Neutrophil (primary cell): ENCODE measurements around the gene DPF3.

Experiments
- H3K27ac ChIP-seq: fragments of 200-600 bp; sonication (generic); 2 replicates; pipeline ENCODE4 v1.5.1; 2016; ENCODE audit warnings: mild to moderate bottlenecking, moderate library complexity
- H3K27me3 ChIP-seq: fragments of 200-600 bp; sonication (generic); 2 replicates; pipeline ENCODE4 v1.6.0; 2016; ENCODE audit warnings: mild to moderate bottlenecking
- H3K36me3 ChIP-seq: fragments of 200-600 bp; sonication (generic); 2 replicates; pipeline ENCODE4 v1.5.1; 2017
- H3K4me1 ChIP-seq, 2 experiments: fragments of 200-600 bp in 1 of 2; sonication (generic) in 1 of 2; 1 replicate in 1 of 2; 2 replicates in 1 of 2; pipeline versions ENCODE4 v1.5.1 to v1.6.1; 2013 to 2016; ENCODE audit warnings: low read depth in 1 of 2, low read length in 1 of 2, mild to moderate bottlenecking in 1 of 2, moderate library complexity in 1 of 2; ENCODE audit not compliant: control insufficient read depth in 1 of 2, insufficient read depth in 1 of 2
- H3K4me3 ChIP-seq, 2 experiments: fragments of 200-600 bp in 1 of 2; sonication (generic) in 1 of 2; 1 replicate in 1 of 2; 2 replicates in 1 of 2; pipeline ENCODE4 v1.5.1; 2013 to 2016; ENCODE audit warnings: low read depth in 1 of 2, low read length in 1 of 2, mild to moderate bottlenecking in 1 of 2, moderate library complexity in 1 of 2
- H3K9me3 ChIP-seq: fragments of 200-600 bp; sonication (generic); 2 replicates; pipeline ENCODE4 v1.5.1; 2016
- TF ChIP-seq, protein P1 (sequence below): fragments of 200-600 bp; sonication (generic); IDR thresholded peaks from 2 replicates; pipeline ENCODE4 v1.5.1; 2016; ENCODE audit warnings: antibody characterized with exemption

The DPF3 gene

DNA sequence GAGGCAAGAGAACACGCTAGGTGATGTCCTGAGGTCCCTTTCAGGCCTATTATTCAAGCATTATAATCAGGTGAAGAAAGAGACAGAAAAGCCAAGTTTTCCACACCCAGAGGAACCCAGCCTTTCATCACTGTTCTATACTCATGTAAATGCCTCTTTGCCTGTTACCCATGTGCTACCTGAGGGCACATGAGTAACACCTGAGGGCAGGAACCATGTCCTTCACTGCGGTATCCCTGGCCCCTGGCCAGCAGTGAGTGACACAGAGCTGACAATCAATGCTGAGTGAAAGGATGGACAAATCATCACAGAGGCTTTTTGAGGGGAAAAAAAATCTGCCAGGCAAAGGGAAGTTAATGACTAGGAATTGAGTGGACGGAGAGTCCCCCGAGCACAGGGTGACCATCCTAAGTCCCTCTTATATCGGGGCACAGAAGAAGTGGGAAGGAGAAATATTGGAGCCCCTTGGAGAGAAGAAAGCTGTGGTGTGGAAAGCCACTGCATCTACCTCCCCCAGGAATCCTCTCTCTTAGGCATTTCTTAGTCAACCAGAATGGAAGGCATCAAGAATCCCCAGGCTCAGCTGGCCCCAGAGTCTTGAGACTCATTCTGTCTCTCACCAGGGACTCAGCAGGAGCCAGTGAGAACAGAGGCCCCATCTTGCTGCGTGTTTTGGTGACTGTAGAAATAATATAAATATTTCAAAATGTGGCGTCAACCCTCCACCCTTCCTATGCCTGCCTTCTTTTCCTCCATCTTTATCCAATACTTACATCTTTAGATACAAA lies 212.9 kb downstream of the DPF3 start:
- Histone ChIP-seq H3K9me3 (no peaks in the 10 kb centered on the region), H3K4me3 (no peak overlapping the region), H3K27me3 (peaks cover 5% of the 10 kb centered on the region), H3K27ac (no peak overlapping the region), H3K4me1 (no peaks in the 10 kb centered on the region), H3K36me3 (no peaks in the 10 kb centered on the region)
- TF ChIP-seq, protein P1, sequence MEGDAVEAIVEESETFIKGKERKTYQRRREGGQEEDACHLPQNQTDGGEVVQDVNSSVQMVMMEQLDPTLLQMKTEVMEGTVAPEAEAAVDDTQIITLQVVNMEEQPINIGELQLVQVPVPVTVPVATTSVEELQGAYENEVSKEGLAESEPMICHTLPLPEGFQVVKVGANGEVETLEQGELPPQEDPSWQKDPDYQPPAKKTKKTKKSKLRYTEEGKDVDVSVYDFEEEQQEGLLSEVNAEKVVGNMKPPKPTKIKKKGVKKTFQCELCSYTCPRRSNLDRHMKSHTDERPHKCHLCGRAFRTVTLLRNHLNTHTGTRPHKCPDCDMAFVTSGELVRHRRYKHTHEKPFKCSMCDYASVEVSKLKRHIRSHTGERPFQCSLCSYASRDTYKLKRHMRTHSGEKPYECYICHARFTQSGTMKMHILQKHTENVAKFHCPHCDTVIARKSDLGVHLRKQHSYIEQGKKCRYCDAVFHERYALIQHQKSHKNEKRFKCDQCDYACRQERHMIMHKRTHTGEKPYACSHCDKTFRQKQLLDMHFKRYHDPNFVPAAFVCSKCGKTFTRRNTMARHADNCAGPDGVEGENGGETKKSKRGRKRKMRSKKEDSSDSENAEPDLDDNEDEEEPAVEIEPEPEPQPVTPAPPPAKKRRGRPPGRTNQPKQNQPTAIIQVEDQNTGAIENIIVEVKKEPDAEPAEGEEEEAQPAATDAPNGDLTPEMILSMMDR, result no peak

DNA sequence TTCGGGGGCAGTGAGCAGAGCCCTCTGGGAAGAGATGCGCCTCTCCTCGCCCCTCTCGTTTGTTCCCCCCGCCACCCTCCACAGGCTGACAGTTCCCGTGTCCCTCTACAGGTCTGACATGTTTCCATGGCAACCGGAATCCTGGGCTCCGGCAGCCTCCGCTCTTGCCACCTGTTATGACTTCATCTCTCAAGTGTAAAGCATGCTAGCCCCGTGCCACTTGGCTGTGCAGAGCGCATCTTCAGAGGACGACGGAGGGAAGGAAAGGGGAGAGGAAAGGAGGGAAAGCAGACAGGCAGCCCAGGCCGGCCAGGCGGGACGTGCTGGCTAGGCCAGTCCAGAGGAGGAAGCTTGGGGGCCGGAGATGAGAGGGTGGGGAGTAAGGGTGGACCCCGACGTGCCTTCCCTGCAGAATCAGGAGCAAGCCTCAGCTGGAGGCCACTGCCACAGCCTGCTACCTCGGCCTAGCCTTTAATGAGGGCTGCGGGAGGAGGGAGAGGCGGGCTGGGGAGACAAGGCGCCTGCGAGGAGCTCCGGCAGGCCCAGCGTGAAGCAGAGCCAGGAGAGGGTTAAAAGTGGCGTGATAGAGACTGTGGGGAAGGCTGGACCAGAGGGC lies 214.3 kb downstream of the DPF3 start:
- Histone ChIP-seq H3K27me3 (peaks cover 13% of the 10 kb centered on the region), H3K9me3 (no peaks in the 10 kb centered on the region), H3K4me1 (no peaks in the 10 kb centered on the region), H3K27ac (no peak overlapping the region), H3K4me3 (no peak overlapping the region), H3K36me3 (no peaks in the 10 kb centered on the region)
- TF ChIP-seq, protein P1, result no peak

DNA sequence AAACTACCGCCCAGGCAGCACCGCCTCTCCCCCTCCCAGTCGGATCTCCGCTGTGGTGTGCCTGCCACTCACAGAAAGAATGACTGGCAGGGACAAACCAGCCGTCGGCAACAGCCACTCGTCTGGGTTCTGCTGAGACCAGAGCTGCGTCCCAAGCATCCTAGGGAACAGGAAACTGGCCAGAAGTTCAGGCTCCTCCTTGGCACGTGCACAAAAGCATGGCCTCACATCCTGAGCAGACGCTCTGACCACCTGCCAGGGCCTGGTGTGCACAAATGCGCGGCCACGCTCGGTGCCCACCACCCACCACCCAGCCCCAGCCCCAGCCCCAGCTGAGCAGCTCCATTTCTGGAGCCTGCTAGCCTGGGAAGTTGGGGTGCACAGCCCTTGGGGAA lies 214.8 kb downstream of the DPF3 start:
- Histone ChIP-seq H3K27me3 (peaks cover 13% of the 10 kb centered on the region), H3K36me3 (no peaks in the 10 kb centered on the region), H3K4me3 (no peak overlapping the region), H3K27ac (no peak overlapping the region), H3K9me3 (no peaks in the 10 kb centered on the region), H3K4me1 (no peaks in the 10 kb centered on the region)
- TF ChIP-seq, protein P1, result no peak

DNA sequence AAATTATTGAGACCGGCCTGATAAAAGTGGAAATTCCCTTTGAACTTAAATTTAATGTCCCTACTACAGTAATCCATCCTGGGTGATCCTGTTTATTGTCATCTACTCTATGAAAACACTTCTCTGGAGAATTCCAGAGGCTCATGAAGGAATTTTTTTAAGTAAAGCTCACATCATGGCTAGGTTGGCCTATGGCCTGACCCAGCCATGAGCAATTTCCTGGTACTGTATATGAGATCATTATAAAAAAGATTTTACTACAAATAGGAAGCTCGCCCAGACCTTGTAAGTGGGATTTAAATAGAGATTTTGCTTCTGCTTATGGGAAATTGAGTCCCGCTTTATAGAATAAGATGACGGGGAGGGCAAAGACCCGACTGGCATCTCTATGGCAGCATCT lies 215.5 kb downstream of the DPF3 start:
- no peaks in the 10 kb centered on the region for H3K36me3 ChIP-seq
- H3K4me3 ChIP-seq, result no peak overlapping the region
- TF ChIP-seq, protein P1, result no peak
- no peak overlapping the region for H3K27ac ChIP-seq
- H3K27me3 ChIP-seq, result peaks cover 13% of the 10 kb centered on the region
- no peaks in the 10 kb centered on the region for H3K4me1 ChIP-seq
- H3K9me3 ChIP-seq, result no peaks in the 10 kb centered on the region

DNA sequence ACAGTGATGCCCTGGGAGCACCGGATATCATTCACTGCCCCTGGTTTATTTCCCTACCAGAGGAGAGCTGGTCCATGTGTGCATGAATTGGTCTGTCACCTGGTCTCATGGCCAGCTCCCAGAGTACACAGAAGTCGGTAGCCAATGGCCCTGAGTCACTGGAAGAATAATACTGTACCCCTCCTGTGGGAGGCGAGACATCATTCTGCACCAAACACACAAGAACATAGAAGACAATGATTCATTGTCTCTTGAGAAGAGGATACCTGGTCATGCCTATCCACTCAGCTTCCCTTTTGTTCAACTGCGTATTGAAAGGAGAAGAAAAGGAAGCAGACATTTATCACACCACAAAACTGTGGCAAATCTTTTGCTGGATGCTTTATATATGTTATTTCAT lies 216.2 kb downstream of the DPF3 start:
- TF ChIP-seq, protein P1, result no peak
- H3K9me3 ChIP-seq, result no peaks in the 10 kb centered on the region
- H3K27ac ChIP-seq, result no peak overlapping the region
- no peaks in the 10 kb centered on the region for H3K4me1 ChIP-seq
- no peak overlapping the region for H3K4me3 ChIP-seq
- peaks cover 17% of the 10 kb centered on the region for H3K27me3 ChIP-seq
- H3K36me3 ChIP-seq, result no peaks in the 10 kb centered on the region
